ENCODE measurements around the gene STEAP1B.

DNA sequence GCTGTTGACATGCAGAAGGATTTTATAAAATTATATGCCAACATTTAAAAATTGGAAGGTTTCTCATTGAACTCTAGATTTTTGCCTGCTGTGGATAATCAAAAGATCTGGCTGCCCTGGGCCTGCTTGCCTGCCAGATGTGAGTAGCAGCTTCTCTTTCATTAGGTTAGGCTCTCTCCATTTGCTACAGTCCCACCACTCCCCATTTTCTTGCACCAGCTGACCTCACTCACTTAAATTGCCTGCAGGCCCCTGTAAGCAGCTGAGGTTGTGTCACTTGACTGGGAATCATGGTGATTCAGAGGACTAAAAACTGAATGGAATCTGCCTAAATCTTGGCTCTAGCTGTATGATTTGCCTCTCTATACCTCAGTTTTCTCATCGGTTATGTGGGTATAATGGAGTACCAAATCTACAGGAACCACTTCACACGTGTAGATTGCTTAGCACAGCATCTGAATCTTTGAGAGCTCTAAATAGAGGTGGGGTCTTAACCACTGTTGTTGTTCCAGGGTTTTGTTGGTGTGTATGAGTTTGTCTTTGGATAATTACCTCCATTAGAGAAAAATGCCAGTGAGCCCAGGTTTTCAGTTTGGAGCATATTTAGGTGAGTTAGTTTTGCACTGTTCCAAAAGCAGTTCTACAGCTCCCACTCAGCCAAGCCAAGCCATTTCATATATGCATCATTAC, 124.5 kb downstream of the STEAP1B start:
- TF ChIP-seq, protein P1, sequence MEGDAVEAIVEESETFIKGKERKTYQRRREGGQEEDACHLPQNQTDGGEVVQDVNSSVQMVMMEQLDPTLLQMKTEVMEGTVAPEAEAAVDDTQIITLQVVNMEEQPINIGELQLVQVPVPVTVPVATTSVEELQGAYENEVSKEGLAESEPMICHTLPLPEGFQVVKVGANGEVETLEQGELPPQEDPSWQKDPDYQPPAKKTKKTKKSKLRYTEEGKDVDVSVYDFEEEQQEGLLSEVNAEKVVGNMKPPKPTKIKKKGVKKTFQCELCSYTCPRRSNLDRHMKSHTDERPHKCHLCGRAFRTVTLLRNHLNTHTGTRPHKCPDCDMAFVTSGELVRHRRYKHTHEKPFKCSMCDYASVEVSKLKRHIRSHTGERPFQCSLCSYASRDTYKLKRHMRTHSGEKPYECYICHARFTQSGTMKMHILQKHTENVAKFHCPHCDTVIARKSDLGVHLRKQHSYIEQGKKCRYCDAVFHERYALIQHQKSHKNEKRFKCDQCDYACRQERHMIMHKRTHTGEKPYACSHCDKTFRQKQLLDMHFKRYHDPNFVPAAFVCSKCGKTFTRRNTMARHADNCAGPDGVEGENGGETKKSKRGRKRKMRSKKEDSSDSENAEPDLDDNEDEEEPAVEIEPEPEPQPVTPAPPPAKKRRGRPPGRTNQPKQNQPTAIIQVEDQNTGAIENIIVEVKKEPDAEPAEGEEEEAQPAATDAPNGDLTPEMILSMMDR (IDR thresholded peaks at IDR 0.05; ENCODE audit: poor library complexity): no peak
- TF ChIP-seq EZH2phosphoT487 (IDR thresholded peaks at IDR 0.05; ENCODE audit: low read depth, severe bottlenecking, unreplicated experiment) (no peak), EZH2 (IDR thresholded peaks at IDR 0.05; ENCODE audit: borderline replicate concordance) (no peak)

Measured in hepatocyte (in vitro differentiated cells).